Measurements from ENCODE around the gene URAD.

DNA sequence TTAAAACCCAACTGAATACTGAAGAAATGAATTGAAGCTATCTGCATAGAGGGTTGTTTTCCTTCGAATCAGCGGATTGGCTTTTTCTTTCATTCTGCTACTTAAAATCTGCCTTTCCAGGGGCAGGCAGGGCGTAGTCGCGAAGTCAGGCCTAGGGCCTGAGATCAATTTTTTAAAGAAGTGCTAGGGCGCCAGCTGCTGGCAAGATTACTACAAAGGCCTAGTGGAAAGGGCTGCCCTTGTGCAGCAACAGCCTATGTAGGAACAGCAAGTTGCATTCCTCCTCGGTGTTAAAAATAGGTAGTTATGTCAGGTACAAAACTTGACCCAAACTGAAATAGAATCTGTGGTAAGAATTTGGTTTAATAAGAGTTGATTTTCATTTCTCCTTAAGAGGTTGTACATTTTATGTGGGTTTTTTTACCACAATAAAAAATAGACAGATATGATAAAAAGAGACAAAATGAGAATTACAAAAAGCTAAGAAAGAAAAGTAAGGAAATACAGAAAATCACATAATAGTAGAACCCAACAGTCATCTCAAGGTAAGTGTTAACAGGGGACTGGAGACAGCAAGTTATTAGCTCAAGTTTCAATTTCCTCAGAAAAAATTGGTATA lies 9.5 kb upstream of the URAD start:
- TF ChIP-seq, protein P1, sequence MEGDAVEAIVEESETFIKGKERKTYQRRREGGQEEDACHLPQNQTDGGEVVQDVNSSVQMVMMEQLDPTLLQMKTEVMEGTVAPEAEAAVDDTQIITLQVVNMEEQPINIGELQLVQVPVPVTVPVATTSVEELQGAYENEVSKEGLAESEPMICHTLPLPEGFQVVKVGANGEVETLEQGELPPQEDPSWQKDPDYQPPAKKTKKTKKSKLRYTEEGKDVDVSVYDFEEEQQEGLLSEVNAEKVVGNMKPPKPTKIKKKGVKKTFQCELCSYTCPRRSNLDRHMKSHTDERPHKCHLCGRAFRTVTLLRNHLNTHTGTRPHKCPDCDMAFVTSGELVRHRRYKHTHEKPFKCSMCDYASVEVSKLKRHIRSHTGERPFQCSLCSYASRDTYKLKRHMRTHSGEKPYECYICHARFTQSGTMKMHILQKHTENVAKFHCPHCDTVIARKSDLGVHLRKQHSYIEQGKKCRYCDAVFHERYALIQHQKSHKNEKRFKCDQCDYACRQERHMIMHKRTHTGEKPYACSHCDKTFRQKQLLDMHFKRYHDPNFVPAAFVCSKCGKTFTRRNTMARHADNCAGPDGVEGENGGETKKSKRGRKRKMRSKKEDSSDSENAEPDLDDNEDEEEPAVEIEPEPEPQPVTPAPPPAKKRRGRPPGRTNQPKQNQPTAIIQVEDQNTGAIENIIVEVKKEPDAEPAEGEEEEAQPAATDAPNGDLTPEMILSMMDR (IDR thresholded peaks at IDR 0.05; ENCODE audit: low read depth, low read length), result peak; percentile 83
- no peak for TF ChIP-seq POLR2A (IDR thresholded peaks at IDR 0.05; ENCODE audit: extremely low read depth, insufficient read length)

All from NB4 (cell line).